Measurements from ENCODE around the gene APLP1.

DNA sequence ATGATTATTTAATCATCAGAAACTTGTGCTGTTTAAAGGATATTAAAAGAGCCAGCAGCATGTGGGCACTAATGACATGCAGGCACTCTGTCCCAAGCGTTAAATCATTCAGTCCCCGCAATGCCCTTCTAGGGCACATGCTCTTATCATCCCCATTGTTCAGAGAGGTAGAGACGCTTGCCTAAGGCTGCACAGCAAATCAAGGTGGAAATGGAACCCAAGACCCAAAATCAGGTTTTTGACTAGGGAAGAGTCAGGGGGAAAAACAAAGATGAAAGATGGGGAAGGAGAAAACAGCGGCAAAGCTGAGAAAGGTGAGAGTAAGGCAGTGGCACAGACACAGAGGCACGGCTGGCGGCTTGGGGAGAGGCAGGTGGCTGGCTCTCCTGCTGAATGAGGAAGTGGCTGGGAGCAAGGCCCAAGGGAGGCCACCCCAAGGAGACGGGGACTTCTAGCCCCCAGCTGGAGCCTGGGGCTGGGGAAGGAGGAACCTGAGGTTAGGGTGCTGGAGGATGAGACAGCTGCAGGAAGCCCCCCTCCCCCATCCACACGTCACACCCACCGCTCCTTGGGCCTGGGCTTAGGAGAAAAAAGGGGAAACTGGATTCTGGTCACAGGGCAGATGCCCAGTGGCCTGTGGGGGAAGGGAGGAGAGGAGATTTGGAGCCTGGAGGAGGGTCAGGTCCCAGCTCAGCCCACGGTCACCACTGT, 40.8 kb downstream of the APLP1 start:
- TF ChIP-seq, protein P1, sequence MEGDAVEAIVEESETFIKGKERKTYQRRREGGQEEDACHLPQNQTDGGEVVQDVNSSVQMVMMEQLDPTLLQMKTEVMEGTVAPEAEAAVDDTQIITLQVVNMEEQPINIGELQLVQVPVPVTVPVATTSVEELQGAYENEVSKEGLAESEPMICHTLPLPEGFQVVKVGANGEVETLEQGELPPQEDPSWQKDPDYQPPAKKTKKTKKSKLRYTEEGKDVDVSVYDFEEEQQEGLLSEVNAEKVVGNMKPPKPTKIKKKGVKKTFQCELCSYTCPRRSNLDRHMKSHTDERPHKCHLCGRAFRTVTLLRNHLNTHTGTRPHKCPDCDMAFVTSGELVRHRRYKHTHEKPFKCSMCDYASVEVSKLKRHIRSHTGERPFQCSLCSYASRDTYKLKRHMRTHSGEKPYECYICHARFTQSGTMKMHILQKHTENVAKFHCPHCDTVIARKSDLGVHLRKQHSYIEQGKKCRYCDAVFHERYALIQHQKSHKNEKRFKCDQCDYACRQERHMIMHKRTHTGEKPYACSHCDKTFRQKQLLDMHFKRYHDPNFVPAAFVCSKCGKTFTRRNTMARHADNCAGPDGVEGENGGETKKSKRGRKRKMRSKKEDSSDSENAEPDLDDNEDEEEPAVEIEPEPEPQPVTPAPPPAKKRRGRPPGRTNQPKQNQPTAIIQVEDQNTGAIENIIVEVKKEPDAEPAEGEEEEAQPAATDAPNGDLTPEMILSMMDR (IDR thresholded peaks at IDR 0.05), result no peak
- TF ChIP-seq NFYB (CRISPR knock-in tag; conservative IDR thresholded peaks at IDR 0.05; ENCODE audit: low read depth) (no peak), GABPB1 (CRISPR knock-in tag; IDR thresholded peaks at IDR 0.05) (no peak), ESRRA (CRISPR knock-in tag; IDR thresholded peaks at IDR 0.05; ENCODE audit: borderline replicate concordance) (no peak), ZNF263 (CRISPR knock-in tag; IDR thresholded peaks at IDR 0.05; ENCODE audit: low read depth) (no peak), CREM (CRISPR knock-in tag; IDR thresholded peaks at IDR 0.05) (no peak), JUN (CRISPR knock-in tag; IDR thresholded peaks at IDR 0.05) (no peak), NR2C2 (CRISPR knock-in tag; IDR thresholded peaks at IDR 0.05) (no peak)
- TF ChIP-seq, protein P2, sequence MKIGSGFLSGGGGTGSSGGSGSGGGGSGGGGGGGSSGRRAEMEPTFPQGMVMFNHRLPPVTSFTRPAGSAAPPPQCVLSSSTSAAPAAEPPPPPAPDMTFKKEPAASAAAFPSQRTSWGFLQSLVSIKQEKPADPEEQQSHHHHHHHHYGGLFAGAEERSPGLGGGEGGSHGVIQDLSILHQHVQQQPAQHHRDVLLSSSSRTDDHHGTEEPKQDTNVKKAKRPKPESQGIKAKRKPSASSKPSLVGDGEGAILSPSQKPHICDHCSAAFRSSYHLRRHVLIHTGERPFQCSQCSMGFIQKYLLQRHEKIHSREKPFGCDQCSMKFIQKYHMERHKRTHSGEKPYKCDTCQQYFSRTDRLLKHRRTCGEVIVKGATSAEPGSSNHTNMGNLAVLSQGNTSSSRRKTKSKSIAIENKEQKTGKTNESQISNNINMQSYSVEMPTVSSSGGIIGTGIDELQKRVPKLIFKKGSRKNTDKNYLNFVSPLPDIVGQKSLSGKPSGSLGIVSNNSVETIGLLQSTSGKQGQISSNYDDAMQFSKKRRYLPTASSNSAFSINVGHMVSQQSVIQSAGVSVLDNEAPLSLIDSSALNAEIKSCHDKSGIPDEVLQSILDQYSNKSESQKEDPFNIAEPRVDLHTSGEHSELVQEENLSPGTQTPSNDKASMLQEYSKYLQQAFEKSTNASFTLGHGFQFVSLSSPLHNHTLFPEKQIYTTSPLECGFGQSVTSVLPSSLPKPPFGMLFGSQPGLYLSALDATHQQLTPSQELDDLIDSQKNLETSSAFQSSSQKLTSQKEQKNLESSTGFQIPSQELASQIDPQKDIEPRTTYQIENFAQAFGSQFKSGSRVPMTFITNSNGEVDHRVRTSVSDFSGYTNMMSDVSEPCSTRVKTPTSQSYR (CRISPR knock-in tag; IDR thresholded peaks at IDR 0.05), result no peak
- TF ChIP-seq, protein P3, sequence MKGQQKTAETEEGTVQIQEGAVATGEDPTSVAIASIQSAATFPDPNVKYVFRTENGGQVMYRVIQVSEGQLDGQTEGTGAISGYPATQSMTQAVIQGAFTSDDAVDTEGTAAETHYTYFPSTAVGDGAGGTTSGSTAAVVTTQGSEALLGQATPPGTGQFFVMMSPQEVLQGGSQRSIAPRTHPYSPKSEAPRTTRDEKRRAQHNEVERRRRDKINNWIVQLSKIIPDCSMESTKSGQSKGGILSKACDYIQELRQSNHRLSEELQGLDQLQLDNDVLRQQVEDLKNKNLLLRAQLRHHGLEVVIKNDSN (CRISPR knock-in tag; IDR thresholded peaks at IDR 0.05), result no peak
- TF ChIP-seq, protein P4, sequence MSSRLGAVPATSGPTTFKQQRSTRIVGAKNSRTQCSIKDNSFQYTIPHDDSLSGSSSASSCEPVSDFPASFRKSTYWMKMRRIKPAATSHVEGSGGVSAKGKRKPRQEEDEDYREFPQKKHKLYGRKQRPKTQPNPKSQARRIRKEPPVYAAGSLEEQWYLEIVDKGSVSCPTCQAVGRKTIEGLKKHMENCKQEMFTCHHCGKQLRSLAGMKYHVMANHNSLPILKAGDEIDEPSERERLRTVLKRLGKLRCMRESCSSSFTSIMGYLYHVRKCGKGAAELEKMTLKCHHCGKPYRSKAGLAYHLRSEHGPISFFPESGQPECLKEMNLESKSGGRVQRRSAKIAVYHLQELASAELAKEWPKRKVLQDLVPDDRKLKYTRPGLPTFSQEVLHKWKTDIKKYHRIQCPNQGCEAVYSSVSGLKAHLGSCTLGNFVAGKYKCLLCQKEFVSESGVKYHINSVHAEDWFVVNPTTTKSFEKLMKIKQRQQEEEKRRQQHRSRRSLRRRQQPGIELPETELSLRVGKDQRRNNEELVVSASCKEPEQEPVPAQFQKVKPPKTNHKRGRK (CRISPR knock-in tag; IDR thresholded peaks at IDR 0.05; ENCODE audit: borderline replicate concordance), result no peak

All from WTC11 (cell line).